SH-SY5Y (cell line): ENCODE measurements around the gene CNNM3.

Experiments
- GATA2 ChIP-seq: IDR thresholded peaks from 2 replicates; pipeline ENCODE4 v1.6.1; 2011; ENCODE audit warnings: mild to moderate bottlenecking, low read depth, low read length
- GATA3 ChIP-seq: IDR thresholded peaks from 2 replicates; pipeline ENCODE4 v1.6.1; 2011; ENCODE audit warnings: low read depth, mild to moderate bottlenecking, low read length, moderate library complexity

- TF ChIP-seq GATA3 (no peak), GATA2 (no peak)
These were observed 58.2 kb downstream of the CNNM3 start for GRCh38 chr2:96874198-96874831.
